Esophagus squamous epithelium (tissue), 5 donors: ENCODE measurements around the gene SLC6A3. TPM values are rescaled to one million over a fixed set of nuclear protein-coding genes. Genes with fewer than 3 reads are reported as not detected.

Experiments
- DNase-seq: peaks from one replicate; lab custom pipeline; 2025; lab: John Stamatoyannopoulos, UW
- H3K27ac ChIP-seq, 4 donors: fragments of 200-600 bp; sonication (generic); one replicate each; pipeline ENCODE4 v1.5.1; 2016 to 2019; ENCODE audit warnings: mild to moderate bottlenecking in 1 of 4
- H3K27me3 ChIP-seq, 4 donors: fragments of 200-600 bp; sonication (generic); 1 replicate in 3 of 4; 2 replicates in 1 of 4; pipeline versions ENCODE4 v1.5.1 to v1.6.0; 2017 to 2021; ENCODE audit warnings: antibody characterized with exemption in 1 of 4
- H3K36me3 ChIP-seq, 3 donors: fragments of 200-600 bp; sonication (generic); one replicate each; pipeline ENCODE4 v1.5.1; 2016 to 2019
- H3K4me1 ChIP-seq, 3 donors: fragments of 200-600 bp; sonication (generic); one replicate each; pipeline ENCODE4 v1.5.1; 2017 to 2019
- H3K4me3 ChIP-seq, 4 donors: fragments of 200-600 bp; sonication (generic); 1 replicate in 3 of 4; 2 replicates in 1 of 4; pipeline ENCODE4 v1.5.1; 2016 to 2019; ENCODE audit warnings: mild to moderate bottlenecking in 2 of 4, moderate library complexity in 1 of 4
- H3K9me3 ChIP-seq, 3 donors: fragments of 200-600 bp; sonication (generic); one replicate each; pipeline ENCODE4 v1.5.1; 2016 to 2019
- CTCF ChIP-seq, 6 experiments: fragments of 450-650 bp in 4 of 6; fragments of 200-600 bp in 2 of 6; sonication (generic) in 2 of 6; IDR thresholded peaks; one replicate each; pipeline ENCODE4 v1.5.1; 2016 to 2019; ENCODE audit warnings: antibody characterized with exemption in 6 of 6, mild to moderate bottlenecking in 4 of 6, moderate library complexity in 4 of 6
- POLR2A ChIP-seq, 4 donors: fragments of 450-650 bp; IDR thresholded peaks; one replicate each; pipeline ENCODE4 v1.6.1; 2017; ENCODE audit warnings: antibody characterized with exemption in 4 of 4, mild to moderate bottlenecking in 4 of 4, moderate library complexity in 3 of 4
- WGBS, 2 donors: methylation state at CpG; one replicate each; pipeline ENCODE4 v1.1.5; 2018; 5-methylcytosine and 5-hydroxymethylcytosine counted together
- intact Hi-C: fragments of 100-400 bp; cut with DNase I; formaldehyde crosslinking; loops from one replicate; pipeline ENCODE4 v1.15.0; 2022
- total RNA-seq, 4 donors: library from RNA; depleted of rRNA; stranded (reverse); fragments of >200 nt; gene quantifications; one replicate each; pipeline ENCODE4 v1.1.0, GENCODE V29; 2016
- donor health status: DM: yes; HTN: yes; CAD: no.

Gene SLC6A3
- total RNA-seq, 4 donors from 2014 or later: 0.19 TPM; not detected in 3

- TF ChIP-seq CTCF (IDR thresholded peaks at IDR 0.05) (no peak), POLR2A (IDR thresholded peaks at IDR 0.05) (no peak)
Measured at GRCh38 chr5:1481266-1481958, 36.2 kb upstream of the SLC6A3 start.

GRCh38 chr5:1480806-1481205, 35.6 kb upstream of the SLC6A3 start:
- Histone ChIP-seq H3K36me3 (peaks cover 0 to 51% (median 0%) of the 10 kb centered on the region in 3 donors), H3K4me1 (peaks cover 0 to 11% (median 0%) of the 10 kb centered on the region in 3 donors), H3K27me3 (no peaks in the 10 kb centered on the region), H3K4me3 (no peak overlapping the region), H3K27ac (peak overlapping the region in 1 of 4 donors; percentile 63), H3K9me3 (no peaks in the 10 kb centered on the region)
- 68 to 70% methylated on average over 3 of the region's 12 CpGs for WGBS, 2 donors
- TF ChIP-seq CTCF (IDR thresholded peaks at IDR 0.05): no peak
- TF ChIP-seq POLR2A (IDR thresholded peaks at IDR 0.05): no peak
- DNase-seq: no peak
- intact Hi-C loops: no loop called here

More at GRCh38 chr5:1481266-1481958, 36.2 kb upstream of the SLC6A3 start:
- no peak for DNase-seq
- Histone ChIP-seq H3K27ac (no peak overlapping the region), H3K4me1 (peaks cover 0 to 9% (median 0%) of the 10 kb centered on the region in 3 donors), H3K9me3 (no peaks in the 10 kb centered on the region), H3K36me3 (peaks cover 0 to 51% (median 0%) of the 10 kb centered on the region in 3 donors), H3K4me3 (no peak overlapping the region), H3K27me3 (no peaks in the 10 kb centered on the region)
- 78 to 83% methylated on average over 9 to 18 of the region's 26 CpGs for WGBS, 2 donors
- intact Hi-C loops: no loop called here

GRCh38 chr5:1480217-1480616, 35.0 kb upstream of the SLC6A3 start:
- H3K36me3 ChIP-seq: peaks cover 0 to 51% (median 0%) of the 10 kb centered on the region in 3 donors
- no peaks in the 10 kb centered on the region for H3K9me3 ChIP-seq
- intact Hi-C loops: no loop called here
- H3K27ac ChIP-seq: peak overlapping the region in 3 of 4 donors; percentile 30 to 63 (median 50)
- DNase-seq: peak; percentile 18
- 51 to 82% methylated on average over 9 to 12 of the region's 14 CpGs for WGBS, 2 donors
- H3K27me3 ChIP-seq: no peaks in the 10 kb centered on the region
- H3K4me3 ChIP-seq: no peak overlapping the region
- TF ChIP-seq POLR2A (IDR thresholded peaks at IDR 0.05): peak in 1 of 4 donors; percentile 22
- TF ChIP-seq CTCF (IDR thresholded peaks at IDR 0.05): no peak
- H3K4me1 ChIP-seq: peaks cover 0 to 11% (median 0%) of the 10 kb centered on the region in 3 donors

DNA sequence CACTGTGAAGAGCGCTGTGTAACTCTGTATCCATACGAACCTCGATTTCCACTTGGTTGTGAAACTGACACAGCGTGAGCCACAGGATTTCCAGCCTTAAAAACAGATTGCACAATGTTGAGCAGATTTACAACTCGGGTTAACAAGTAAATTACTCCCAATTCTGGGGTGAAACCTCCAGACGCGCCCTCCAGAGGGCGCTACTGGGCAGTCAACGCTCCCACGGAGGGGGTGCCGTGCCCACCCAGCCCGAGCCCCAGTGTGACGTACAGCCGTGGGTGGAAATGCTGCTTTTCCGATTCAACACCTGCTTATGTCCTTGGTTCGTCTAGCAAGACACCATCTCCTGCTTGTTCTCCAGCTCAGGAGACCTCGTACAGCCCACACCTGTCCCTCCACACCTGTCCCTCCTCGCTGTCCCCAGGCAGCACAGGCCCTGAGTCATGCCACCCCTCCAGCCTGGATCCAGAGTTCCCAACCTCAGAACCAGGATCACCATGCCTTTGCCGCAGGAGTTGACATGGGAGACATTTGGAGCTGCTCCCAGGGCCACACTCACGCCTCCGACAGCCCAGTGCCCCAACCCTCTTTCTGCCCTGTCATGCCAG, 34.4 kb upstream of the SLC6A3 start:
- peak overlapping the region in 3 of 4 donors; percentile 30 to 63 (median 50) for H3K27ac ChIP-seq
- peaks cover 0 to 51% (median 0%) of the 10 kb centered on the region in 3 donors for H3K36me3 ChIP-seq
- peaks cover 0 to 11% (median 0%) of the 10 kb centered on the region in 3 donors for H3K4me1 ChIP-seq
- 52 to 60% methylated on average over 7 to 17 of the region's 21 CpGs for WGBS, 2 donors
- TF ChIP-seq CTCF (IDR thresholded peaks at IDR 0.05) (peak; percentile 40 to 58 (median 44)), POLR2A (IDR thresholded peaks at IDR 0.05) (no peak)
- DNase-seq: no peak
- H3K9me3 ChIP-seq: no peaks in the 10 kb centered on the region
- no peaks in the 10 kb centered on the region for H3K27me3 ChIP-seq
- no peak overlapping the region for H3K4me3 ChIP-seq
- intact Hi-C loops: no loop called here

- Histone ChIP-seq H3K27ac (peak overlapping the region in 3 of 4 donors; percentile 2 to 63 (median 2)), H3K36me3 (peaks cover 0 to 51% (median 0%) of the 10 kb centered on the region in 3 donors)
- intact Hi-C loops: no loop called here
Measured at GRCh38 chr5:1479066-1479465, 33.8 kb upstream of the SLC6A3 start.

More at GRCh38 chr5:1479066-1479465, 33.8 kb upstream of the SLC6A3 start:
- no peaks in the 10 kb centered on the region for H3K9me3 ChIP-seq
- H3K27me3 ChIP-seq: no peaks in the 10 kb centered on the region
- peaks cover 0 to 11% (median 0%) of the 10 kb centered on the region in 3 donors for H3K4me1 ChIP-seq
- DNase-seq: no peak
- TF ChIP-seq POLR2A (IDR thresholded peaks at IDR 0.05) (no peak), CTCF (IDR thresholded peaks at IDR 0.05) (no peak)
- H3K4me3 ChIP-seq: no peak overlapping the region
- WGBS, 2 donors: 89 to 95% methylated on average over 4 to 7 of the region's 7 CpGs
